Progenitor cell of endocrine pancreas (in vitro differentiated cells): ENCODE data around the gene TMEM51. TPM values are rescaled to one million over a fixed set of nuclear protein-coding genes. Genes with fewer than 3 reads are reported as not detected.

Experiments
- DNase-seq: peaks from one replicate; pipeline ENCODE4 v3.0.0; 2021; ENCODE audit warnings: low spot score; ENCODE audit not compliant: unreplicated experiment
- H3K27ac Mint-ChIP-seq: 2 replicates; pipeline ENCODE4 v1.8.0; 2021; ENCODE audit warnings: mild to moderate bottlenecking, moderate library complexity, mixed read lengths
- H3K27me3 Mint-ChIP-seq: 2 replicates; pipeline ENCODE4 v1.8.0; 2021; ENCODE audit warnings: mixed read lengths
- H3K36me3 Mint-ChIP-seq: 2 replicates; pipeline ENCODE4 v1.8.0; 2022; ENCODE audit warnings: mixed read lengths; ENCODE audit not compliant: insufficient read depth
- H3K4me1 Mint-ChIP-seq: 2 replicates; pipeline ENCODE4 v1.8.0; 2021; ENCODE audit warnings: low read depth, mixed read lengths
- H3K4me3 Mint-ChIP-seq: 2 replicates; pipeline ENCODE4 v1.8.0; 2021; ENCODE audit warnings: low read depth, mild to moderate bottlenecking, moderate library complexity, mixed read lengths
- H3K9me3 Mint-ChIP-seq: 2 replicates; pipeline ENCODE4 v1.8.0; 2021; ENCODE audit warnings: low read depth, mixed read lengths
- total RNA-seq: library from RNA; stranded (reverse); gene quantifications from 2 replicates; pipeline ENCODE4 v1.2.1, GENCODE V29; 2021
- TF ChIP-seq, protein P1 (sequence below): fragments of 200-600 bp; sonication (generic); IDR thresholded peaks from one replicate; pipeline ENCODE4 v1.5.0; 2021; ENCODE audit warnings: antibody characterized with exemption, mild to moderate bottlenecking; ENCODE audit not compliant: unreplicated experiment

The TMEM51 gene
- total RNA-seq, 1 donor from 2014 or later, result 14.8 TPM

GRCh38 chr1:15188130-15188524 lies 34.6 kb downstream of the TMEM51 start:
- Mint-ChIP-seq H3K36me3 (no peaks in the 10 kb centered on the region), H3K27ac (no peak overlapping the region), H3K9me3 (no peaks in the 10 kb centered on the region), H3K4me3 (no peak overlapping the region), H3K27me3 (no peaks in the 10 kb centered on the region), H3K4me1 (peaks cover 72% of the 10 kb centered on the region)
- TF ChIP-seq, protein P1, sequence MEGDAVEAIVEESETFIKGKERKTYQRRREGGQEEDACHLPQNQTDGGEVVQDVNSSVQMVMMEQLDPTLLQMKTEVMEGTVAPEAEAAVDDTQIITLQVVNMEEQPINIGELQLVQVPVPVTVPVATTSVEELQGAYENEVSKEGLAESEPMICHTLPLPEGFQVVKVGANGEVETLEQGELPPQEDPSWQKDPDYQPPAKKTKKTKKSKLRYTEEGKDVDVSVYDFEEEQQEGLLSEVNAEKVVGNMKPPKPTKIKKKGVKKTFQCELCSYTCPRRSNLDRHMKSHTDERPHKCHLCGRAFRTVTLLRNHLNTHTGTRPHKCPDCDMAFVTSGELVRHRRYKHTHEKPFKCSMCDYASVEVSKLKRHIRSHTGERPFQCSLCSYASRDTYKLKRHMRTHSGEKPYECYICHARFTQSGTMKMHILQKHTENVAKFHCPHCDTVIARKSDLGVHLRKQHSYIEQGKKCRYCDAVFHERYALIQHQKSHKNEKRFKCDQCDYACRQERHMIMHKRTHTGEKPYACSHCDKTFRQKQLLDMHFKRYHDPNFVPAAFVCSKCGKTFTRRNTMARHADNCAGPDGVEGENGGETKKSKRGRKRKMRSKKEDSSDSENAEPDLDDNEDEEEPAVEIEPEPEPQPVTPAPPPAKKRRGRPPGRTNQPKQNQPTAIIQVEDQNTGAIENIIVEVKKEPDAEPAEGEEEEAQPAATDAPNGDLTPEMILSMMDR, result no peak
- no peak for DNase-seq

GRCh38 chr1:15188678-15189077 lies 35.1 kb downstream of the TMEM51 start:
- Mint-ChIP-seq H3K27me3 (no peaks in the 10 kb centered on the region), H3K27ac (no peak overlapping the region), H3K4me3 (no peak overlapping the region), H3K4me1 (peaks cover 69% of the 10 kb centered on the region), H3K9me3 (no peaks in the 10 kb centered on the region), H3K36me3 (no peaks in the 10 kb centered on the region)
- TF ChIP-seq, protein P1, result no peak
- no peak for DNase-seq

DNA sequence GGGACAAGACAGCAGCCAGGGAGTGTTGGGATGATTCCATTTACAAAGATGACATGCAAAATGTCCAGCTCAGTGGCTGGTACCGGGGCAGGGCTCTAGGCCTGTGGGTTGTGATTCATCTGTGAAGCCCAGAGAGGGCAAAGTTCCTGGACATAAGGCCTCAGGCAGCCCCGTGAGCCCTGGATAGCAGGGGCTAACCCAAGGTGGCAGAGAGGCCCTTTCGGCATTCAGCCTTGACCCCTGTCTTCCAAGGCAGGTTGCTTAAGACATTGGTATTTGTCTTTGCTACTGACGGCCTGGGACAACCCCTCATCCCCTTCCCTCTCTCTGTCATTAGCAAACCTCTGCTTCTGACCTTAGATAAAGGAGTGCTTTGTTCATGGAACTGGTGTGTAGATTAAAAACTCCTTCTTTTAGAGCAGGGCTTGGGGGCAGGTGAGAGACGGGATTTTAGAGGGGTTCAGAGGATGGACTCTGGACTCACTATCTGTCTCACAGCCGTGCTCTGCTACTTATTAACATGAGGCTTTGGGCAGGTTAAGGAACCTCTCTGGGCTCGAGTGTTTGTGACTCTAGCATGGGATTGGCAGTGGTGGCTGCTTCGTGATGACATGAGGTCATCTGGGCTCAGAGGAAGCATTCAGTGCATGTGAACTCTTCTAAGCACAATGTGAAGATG lies 36.3 kb downstream of the TMEM51 start:
- Mint-ChIP-seq H3K36me3 (no peaks in the 10 kb centered on the region), H3K27me3 (no peaks in the 10 kb centered on the region), H3K4me3 (peak overlapping the region; percentile 33), H3K9me3 (no peaks in the 10 kb centered on the region), H3K4me1 (peaks cover 61% of the 10 kb centered on the region), H3K27ac (peak overlapping the region; percentile 93)
- no peak for DNase-seq
- TF ChIP-seq, protein P1, result no peak

GRCh38 chr1:15191267-15191666 lies 37.7 kb downstream of the TMEM51 start:
- Mint-ChIP-seq H3K4me1 (peaks cover 58% of the 10 kb centered on the region), H3K27me3 (no peaks in the 10 kb centered on the region), H3K9me3 (no peaks in the 10 kb centered on the region), H3K4me3 (no peak overlapping the region), H3K27ac (peak overlapping the region; percentile 2), H3K36me3 (no peaks in the 10 kb centered on the region)
- DNase-seq, result no peak
- TF ChIP-seq, protein P1, result peak; percentile 21

GRCh38 chr1:15191770-15192169 lies 38.2 kb downstream of the TMEM51 start:
- Mint-ChIP-seq H3K4me1 (peaks cover 58% of the 10 kb centered on the region), H3K9me3 (no peaks in the 10 kb centered on the region), H3K4me3 (no peak overlapping the region), H3K27ac (peak overlapping the region; percentile 4), H3K27me3 (no peaks in the 10 kb centered on the region), H3K36me3 (no peaks in the 10 kb centered on the region)
- DNase-seq, result no peak
- TF ChIP-seq, protein P1, result no peak
